NT2/D1 (cell line): Measurements from ENCODE around the gene SNRNP48.

Experiments
- DNase-seq: peaks from one replicate; pipeline ENCODE4 v3.0.0-alpha.2; 2011; ENCODE audit warnings: low read depth, low spot score
- H3K27me3 ChIP-seq: 2 replicates; pipeline ENCODE4 v1.6.0; 2011; ENCODE audit warnings: mild to moderate bottlenecking; ENCODE audit not compliant: insufficient read length, insufficient read depth
- H3K36me3 ChIP-seq: 2 replicates; pipeline ENCODE4 v1.6.1; 2011; ENCODE audit warnings: mild to moderate bottlenecking, low read length, mixed read lengths; ENCODE audit not compliant: insufficient read depth, insufficient read length
- H3K4me1 ChIP-seq: 2 replicates; pipeline ENCODE4 v1.5.1; 2011; ENCODE audit not compliant: insufficient read depth, insufficient read length
- H3K4me3 ChIP-seq: 2 replicates; pipeline ENCODE4 v1.5.1; 2011; ENCODE audit warnings: low read depth; ENCODE audit not compliant: insufficient read length
- H3K9ac ChIP-seq: 2 replicates; pipeline ENCODE4 v1.6.0; 2011; ENCODE audit warnings: low read depth; ENCODE audit not compliant: insufficient read length
- H3K9me3 ChIP-seq: 2 replicates; pipeline ENCODE4 v1.5.1; 2011; ENCODE audit warnings: mild to moderate bottlenecking, low read length; ENCODE audit not compliant: insufficient read depth
- SUZ12 ChIP-seq: IDR thresholded peaks from 2 replicates; pipeline ENCODE4 v1.6.1; 2011; ENCODE audit not compliant: insufficient read length, insufficient read depth; ENCODE audit errors: extremely low read depth
- YY1 ChIP-seq: IDR thresholded peaks from 2 replicates; pipeline ENCODE4 v1.6.1; 2011; ENCODE audit not compliant: insufficient read length, insufficient read depth
- ZNF274 ChIP-seq: IDR thresholded peaks from 2 replicates; pipeline ENCODE4 v1.6.1; 2011; ENCODE audit warnings: mild to moderate bottlenecking, low read depth, low read length

Gene SNRNP48

DNA sequence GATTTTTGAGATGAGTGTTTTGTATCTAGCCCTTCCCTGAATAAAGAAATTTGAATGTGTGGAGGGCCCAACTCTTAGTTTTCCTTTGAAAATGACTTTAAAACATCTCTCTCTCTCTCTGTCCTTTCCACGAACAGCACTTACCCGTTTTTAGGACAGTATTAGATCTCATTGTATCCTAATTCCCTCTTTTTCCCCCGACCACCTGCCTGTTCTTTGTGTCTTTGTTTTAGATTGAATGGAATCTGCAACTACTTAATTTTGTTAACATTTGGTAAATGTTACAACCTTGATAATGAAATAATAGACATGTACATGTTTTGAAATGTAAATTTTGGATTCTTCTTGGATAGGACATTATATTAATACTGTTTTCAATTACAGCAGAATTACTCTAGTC is 45.4 kb upstream of the SNRNP48 start:
- Histone ChIP-seq H3K4me1 (peaks cover 2% of the 10 kb centered on the region), H3K36me3 (peaks cover 2% of the 10 kb centered on the region), H3K9ac (no peak overlapping the region), H3K27me3 (no peaks in the 10 kb centered on the region), H3K4me3 (no peak overlapping the region), H3K9me3 (no peaks in the 10 kb centered on the region)
- TF ChIP-seq YY1 (no peak), ZNF274 (no peak), SUZ12 (no peak)
- no peak for DNase-seq

DNA sequence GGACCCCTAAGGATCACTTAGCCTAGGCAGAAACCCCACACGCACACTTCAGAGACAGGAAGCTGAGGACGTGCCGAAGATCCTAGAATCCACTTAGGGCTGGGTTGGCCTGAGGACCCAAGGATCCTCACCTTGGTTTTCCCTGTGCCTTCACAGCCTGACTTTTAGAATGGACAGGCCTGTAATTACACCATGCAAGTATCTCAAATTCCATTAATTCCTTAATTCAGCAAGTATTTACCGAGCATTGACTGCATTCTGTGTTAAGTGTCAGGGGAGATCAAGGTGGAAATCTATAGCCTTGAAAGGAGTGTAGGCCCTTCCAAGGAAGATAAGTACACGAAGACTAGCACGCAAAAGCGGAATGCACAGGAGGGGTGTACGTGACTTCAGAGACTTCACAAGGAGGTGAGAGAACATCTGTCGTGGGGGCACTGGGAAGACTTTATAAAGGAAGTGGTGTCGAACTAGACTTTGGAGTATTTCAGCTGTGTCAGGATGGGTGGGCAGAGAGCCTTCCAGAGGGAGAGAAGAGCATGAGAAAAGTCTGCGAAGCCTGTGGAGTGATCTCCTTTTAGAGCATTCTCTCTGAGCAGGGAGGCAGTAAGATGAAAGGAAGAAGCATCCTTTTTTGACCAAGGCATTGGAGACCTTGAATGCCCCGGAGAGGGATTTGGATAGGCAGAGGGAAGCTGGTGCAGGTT is 44.5 kb upstream of the SNRNP48 start:
- Histone ChIP-seq H3K9ac (no peak overlapping the region), H3K36me3 (peaks cover 2% of the 10 kb centered on the region), H3K9me3 (no peaks in the 10 kb centered on the region), H3K4me3 (no peak overlapping the region), H3K27me3 (no peaks in the 10 kb centered on the region), H3K4me1 (peaks cover 2% of the 10 kb centered on the region)
- no peak for DNase-seq
- TF ChIP-seq YY1: no peak
- TF ChIP-seq SUZ12: no peak
- TF ChIP-seq ZNF274: no peak

DNA sequence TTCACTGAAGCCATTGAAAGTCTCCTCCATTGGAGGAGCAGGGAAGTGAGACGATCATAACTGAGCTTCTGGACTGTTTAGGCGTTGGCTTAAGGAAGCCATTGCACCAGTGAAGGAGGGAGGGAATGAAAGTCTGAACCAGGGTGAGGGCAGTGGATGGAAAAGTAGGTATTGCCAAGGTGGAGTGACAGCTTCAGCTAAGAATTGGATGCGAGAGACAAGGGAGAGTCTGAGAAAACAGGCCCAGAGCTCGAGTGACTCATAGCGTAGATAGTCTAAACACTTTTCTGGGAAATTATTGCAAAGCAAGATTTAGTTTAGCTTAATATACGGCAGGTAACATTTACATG is 44.0 kb upstream of the SNRNP48 start:
- Histone ChIP-seq H3K4me1 (peaks cover 2% of the 10 kb centered on the region), H3K36me3 (peaks cover 2% of the 10 kb centered on the region), H3K4me3 (no peak overlapping the region), H3K9me3 (no peaks in the 10 kb centered on the region), H3K27me3 (no peaks in the 10 kb centered on the region), H3K9ac (no peak overlapping the region)
- no peak for TF ChIP-seq YY1
- TF ChIP-seq SUZ12: no peak
- TF ChIP-seq ZNF274: no peak
- no peak for DNase-seq

DNA sequence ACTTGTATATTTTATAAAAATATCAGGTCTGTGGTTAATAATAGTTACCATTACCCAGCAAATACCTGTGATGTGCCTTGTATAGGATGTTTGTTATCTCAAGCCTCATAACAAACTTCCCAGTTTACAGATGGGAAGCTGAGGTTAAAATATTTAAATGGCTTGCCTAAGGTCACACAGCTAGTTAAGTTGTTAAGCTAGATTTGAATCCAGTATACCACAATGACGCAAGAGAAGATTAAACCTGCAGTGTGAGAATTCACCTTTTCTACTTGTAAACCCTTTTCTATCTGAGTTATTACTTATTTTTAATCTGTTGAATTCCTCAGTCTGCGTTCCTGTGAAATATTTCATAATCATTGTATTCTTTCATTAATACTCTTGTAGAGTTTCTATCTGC is 43.6 kb upstream of the SNRNP48 start:
- Histone ChIP-seq H3K4me1 (peaks cover 2% of the 10 kb centered on the region), H3K27me3 (no peaks in the 10 kb centered on the region), H3K9me3 (no peaks in the 10 kb centered on the region), H3K36me3 (peaks cover 2% of the 10 kb centered on the region), H3K9ac (no peak overlapping the region), H3K4me3 (no peak overlapping the region)
- DNase-seq: no peak
- TF ChIP-seq YY1 (no peak), ZNF274 (no peak), SUZ12 (no peak)

DNA sequence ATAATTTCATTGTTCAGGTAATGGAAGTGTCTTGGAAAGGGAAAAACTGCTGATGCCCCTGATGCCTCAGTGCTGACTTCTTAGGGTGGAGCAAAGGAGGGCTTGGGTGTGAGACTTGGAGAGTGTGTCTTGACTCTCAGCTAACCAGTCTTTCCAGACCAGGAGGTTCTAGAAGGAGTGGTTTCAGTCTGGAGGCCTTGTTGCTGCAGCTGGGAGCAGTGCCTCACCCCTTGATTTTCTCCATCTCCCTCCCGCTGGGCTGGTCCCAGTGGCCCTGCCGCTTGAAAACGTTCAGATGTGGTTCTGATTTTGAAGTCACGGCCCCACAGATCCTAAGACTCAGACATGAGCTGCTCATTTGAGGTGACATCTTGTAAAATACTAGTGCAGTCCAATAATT is 43.1 kb upstream of the SNRNP48 start:
- no peak for DNase-seq
- TF ChIP-seq ZNF274 (no peak), SUZ12 (no peak), YY1 (no peak)
- Histone ChIP-seq H3K27me3 (no peaks in the 10 kb centered on the region), H3K4me3 (no peak overlapping the region), H3K9ac (no peak overlapping the region), H3K36me3 (peaks cover 2% of the 10 kb centered on the region), H3K4me1 (peaks cover 2% of the 10 kb centered on the region), H3K9me3 (no peaks in the 10 kb centered on the region)

DNA sequence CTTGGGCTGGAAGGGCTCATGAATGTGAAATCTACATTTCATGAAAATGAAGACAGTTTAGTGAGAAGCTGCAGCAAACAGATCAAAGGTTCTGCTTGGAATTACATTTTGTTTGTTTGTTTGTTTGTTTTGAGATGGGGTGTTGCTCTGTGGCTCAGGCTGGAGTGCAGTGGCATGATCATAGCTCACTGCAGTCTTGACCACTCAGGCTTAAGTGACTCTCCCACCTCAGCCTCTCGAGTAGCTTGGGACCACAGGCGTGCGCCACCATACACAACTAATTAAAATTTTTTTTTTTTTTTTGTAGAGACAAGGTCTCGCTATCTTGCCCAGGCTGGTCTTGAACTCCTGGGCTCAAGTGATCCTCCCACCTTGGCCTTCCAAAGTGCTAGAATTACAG is 42.7 kb upstream of the SNRNP48 start:
- Histone ChIP-seq H3K27me3 (no peaks in the 10 kb centered on the region), H3K36me3 (peaks cover 2% of the 10 kb centered on the region), H3K4me3 (no peak overlapping the region), H3K9ac (no peak overlapping the region), H3K9me3 (no peaks in the 10 kb centered on the region), H3K4me1 (peaks cover 2% of the 10 kb centered on the region)
- DNase-seq: no peak
- TF ChIP-seq SUZ12 (no peak), YY1 (no peak), ZNF274 (no peak)

DNA sequence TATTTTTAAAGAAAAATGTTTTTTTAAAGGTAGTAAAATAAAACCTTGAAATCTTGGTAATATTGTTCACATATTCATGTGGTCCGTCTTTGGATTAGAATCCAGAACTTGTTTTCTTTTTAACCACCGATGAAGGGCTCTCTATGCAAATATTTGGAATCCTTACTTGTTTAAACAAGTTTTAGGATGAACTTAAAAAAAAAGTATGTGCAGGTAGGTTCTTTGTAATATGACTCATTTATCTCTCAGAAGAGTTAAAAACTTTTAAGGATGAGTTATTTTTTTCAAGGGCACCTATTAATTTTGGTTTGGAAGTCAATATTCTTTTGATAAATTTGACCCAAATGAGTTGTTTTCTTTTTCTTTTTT is 39.6 kb upstream of the SNRNP48 start:
- Histone ChIP-seq H3K4me1 (peaks cover 2% of the 10 kb centered on the region), H3K4me3 (no peak overlapping the region), H3K9ac (no peak overlapping the region), H3K27me3 (no peaks in the 10 kb centered on the region), H3K9me3 (no peaks in the 10 kb centered on the region), H3K36me3 (peaks cover 4% of the 10 kb centered on the region)
- DNase-seq: no peak
- TF ChIP-seq ZNF274: no peak
- TF ChIP-seq SUZ12: no peak
- TF ChIP-seq YY1: no peak
